WTC11 (cell line): ENCODE data around the gene ANO10. TPM values are rescaled to one million over a fixed set of nuclear protein-coding genes. Genes with fewer than 3 reads are reported as not detected.
A peak's percentile ranks its signal among the peaks of the same experiment; 100 is the strongest.
"Not testable (repeated sequence)": the region's sequence is repeated elsewhere in the genome, so short reads cannot be mapped to it uniquely, and the experiment has no call there.

Experiments
- ATAC-seq: fragments of 200-7000 bp; cut with Tn5 transposase; 2 replicates; pipeline ENCODE4 v1.10.0; 2021; ENCODE audit warnings: mild to moderate bottlenecking, moderate library complexity
- CTCF ChIA-PET: fragments of 300-600 bp; sonication (Branson Sonifier 250); formaldehyde crosslinking; loops from one replicate; lab custom pipeline; 2021; ENCODE audit warnings: antibody characterized with exemption; lab: Charles Lee
- POLR2A ChIA-PET: fragments of 350-600 bp; sonication (Branson Sonifier 250); formaldehyde crosslinking; loops from one replicate; lab custom pipeline; 2021; ENCODE audit warnings: antibody characterized with exemption; lab: Charles Lee
- DNase-seq: peaks from one replicate; pipeline ENCODE4 v3.0.0; 2021; ENCODE audit warnings: low spot score
- H3K27ac Mint-ChIP-seq: 2 replicates; pipeline ENCODE4 v1.8.0; 2021; ENCODE audit warnings: mixed read lengths
- H3K27me3 Mint-ChIP-seq: 2 replicates; pipeline ENCODE4 v1.8.0; 2021; ENCODE audit warnings: low read depth, mild to moderate bottlenecking, moderate library complexity, mixed read lengths
- H3K36me3 Mint-ChIP-seq: 2 replicates; pipeline ENCODE4 v1.8.0; 2021; ENCODE audit warnings: mixed read lengths
- H3K4me1 Mint-ChIP-seq: 2 replicates; pipeline ENCODE4 v1.8.0; 2022; ENCODE audit warnings: mixed read lengths
- H3K4me3 Mint-ChIP-seq: 2 replicates; pipeline ENCODE4 v1.8.0; 2021; ENCODE audit warnings: mild to moderate bottlenecking, moderate library complexity, mixed read lengths
- H3K9me3 Mint-ChIP-seq: 2 replicates; pipeline ENCODE4 v1.8.0; 2021; ENCODE audit warnings: mixed read lengths
- ATF1 ChIP-seq: sonication (generic); formaldehyde crosslinking; IDR thresholded peaks from 2 replicates; pipeline ENCODE4 v1.8.1; 2023; ENCODE audit warnings: mild to moderate bottlenecking, moderate library complexity, missing genetic modification reagents
- ATF3 ChIP-seq: sonication (generic); formaldehyde crosslinking; conservative IDR thresholded peaks from 2 replicates; pipeline ENCODE4 v1.8.1; 2022; ENCODE audit warnings: mild to moderate bottlenecking, missing genetic modification reagents
- CBFB ChIP-seq: sonication (generic); formaldehyde crosslinking; IDR thresholded peaks from 2 replicates; pipeline ENCODE4 v1.8.1; 2022; ENCODE audit warnings: mild to moderate bottlenecking, low read depth, missing genetic modification reagents
- CREB1 ChIP-seq: sonication (generic); formaldehyde crosslinking; IDR thresholded peaks from 2 replicates; pipeline ENCODE4 v1.8.0; 2023; ENCODE audit warnings: mild to moderate bottlenecking, missing genetic modification reagents
- CREM ChIP-seq: sonication (generic); formaldehyde crosslinking; IDR thresholded peaks from 2 replicates; pipeline ENCODE4 v1.8.1; 2022; ENCODE audit warnings: mild to moderate bottlenecking, missing genetic modification reagents, moderate library complexity
- ELF4 ChIP-seq: sonication (generic); formaldehyde crosslinking; IDR thresholded peaks from 2 replicates; pipeline ENCODE4 v1.8.1; 2022; ENCODE audit warnings: low read depth, mild to moderate bottlenecking, moderate library complexity, missing genetic modification reagents
- FOXJ3 ChIP-seq: sonication (generic); formaldehyde crosslinking; IDR thresholded peaks from 2 replicates; pipeline ENCODE4 v1.9.0; 2021; ENCODE audit warnings: missing genetic modification reagents, mild to moderate bottlenecking, borderline replicate concordance
- GRHL2 ChIP-seq: fragments of 250-450 bp; sonication (Bioruptor Pico); IDR thresholded peaks from 2 replicates; pipeline ENCODE4 v1.8.0; 2022; ENCODE audit warnings: mild to moderate bottlenecking, moderate library complexity; ENCODE audit not compliant: insufficient replicate concordance, severe bottlenecking
- JUN ChIP-seq: sonication (generic); formaldehyde crosslinking; IDR thresholded peaks from 2 replicates; pipeline ENCODE4 v1.8.0; 2023; ENCODE audit warnings: mild to moderate bottlenecking, missing genetic modification reagents
- NFE2L1 ChIP-seq: sonication (generic); formaldehyde crosslinking; IDR thresholded peaks from 2 replicates; pipeline ENCODE4 v1.8.1; 2023; ENCODE audit warnings: missing genetic modification reagents
- NR1H2 ChIP-seq: sonication (generic); formaldehyde crosslinking; IDR thresholded peaks from 2 replicates; pipeline ENCODE4 v1.9.0; 2021; ENCODE audit warnings: mild to moderate bottlenecking, moderate library complexity, missing genetic modification reagents
- OVOL2 ChIP-seq: fragments of 250-450 bp; sonication (Bioruptor Pico); IDR thresholded peaks from 2 replicates; pipeline ENCODE4 v1.9.0; 2021; ENCODE audit warnings: mild to moderate bottlenecking, borderline replicate concordance
- RORB ChIP-seq: fragments of 250-450 bp; sonication (Bioruptor Pico); IDR thresholded peaks from 2 replicates; pipeline ENCODE4 v1.9.0; 2021; ENCODE audit warnings: mild to moderate bottlenecking
- SMAD3 ChIP-seq: sonication (generic); formaldehyde crosslinking; IDR thresholded peaks from 2 replicates; pipeline ENCODE4 v1.8.0; 2022; ENCODE audit warnings: missing genetic modification reagents, mild to moderate bottlenecking, borderline replicate concordance
- TEAD4 ChIP-seq: sonication (generic); formaldehyde crosslinking; IDR thresholded peaks from 2 replicates; pipeline ENCODE4 v1.8.0; 2022; ENCODE audit warnings: mild to moderate bottlenecking, missing genetic modification reagents
- USF2 ChIP-seq: sonication (generic); formaldehyde crosslinking; IDR thresholded peaks from 2 replicates; pipeline ENCODE4 v1.8.1; 2023; ENCODE audit warnings: mild to moderate bottlenecking, missing genetic modification reagents, moderate library complexity
- ZBTB43 ChIP-seq: sonication (generic); formaldehyde crosslinking; IDR thresholded peaks from 2 replicates; pipeline ENCODE4 v1.8.1; 2023; ENCODE audit warnings: mild to moderate bottlenecking, missing genetic modification reagents
- ZNF423 ChIP-seq: fragments of 250-450 bp; sonication (Bioruptor Pico); IDR thresholded peaks from 2 replicates; pipeline ENCODE4 v2.1.2; 2022; ENCODE audit warnings: mild to moderate bottlenecking, moderate library complexity
- total RNA-seq: library from RNA; stranded (reverse); gene quantifications from 3 replicates; pipeline ENCODE4 v1.2.3, GENCODE V29; 2021

The ANO10 gene
- total RNA-seq, 1 experiment from 2014 or later, result 35.1 TPM

GRCh38 chr3:43497422-43497821 is 124.4 kb downstream of the ANO10 start (continued):
- TF ChIP-seq ATF1 (CRISPR knock-in tag) (no peak), GRHL2 (CRISPR knock-in tag) (no peak)

GRCh38 chr3:43496740-43497375 is 125.0 kb downstream of the ANO10 start:
- H3K9me3 Mint-ChIP-seq, result no peaks in the 10 kb centered on the region
- H3K27me3 Mint-ChIP-seq, result no peaks in the 10 kb centered on the region
- no peak overlapping the region for H3K4me3 Mint-ChIP-seq
- ChIA-PET CTCF (no interaction called here), POLR2A (no interaction called here)
- ATAC-seq (no peak), DNase-seq (no peak)
- H3K27ac Mint-ChIP-seq, result no peak overlapping the region
- TF ChIP-seq FOXJ3, result no peak
- no peak for TF ChIP-seq CBFB (CRISPR knock-in tag)
- peaks cover 24% of the 10 kb centered on the region for H3K4me1 Mint-ChIP-seq
- H3K36me3 Mint-ChIP-seq, result peaks cover 3% of the 10 kb centered on the region; the same call in 1 of the 2 replicates

- ATAC-seq, POLR2A ChIA-PET, DNase-seq, CTCF ChIA-PET, H3K27ac Mint-ChIP-seq, H3K4me3 Mint-ChIP-seq, H3K36me3 Mint-ChIP-seq, H3K9me3 Mint-ChIP-seq, H3K27me3 Mint-ChIP-seq: not testable (repeated sequence)
- peaks cover 22% of the 10 kb centered on the region for H3K4me1 Mint-ChIP-seq
Measured at GRCh38 chr3:43492932-43493331, 128.9 kb downstream of the ANO10 start.

GRCh38 chr3:43491807-43492206 is 130.0 kb downstream of the ANO10 start:
- H3K4me3 Mint-ChIP-seq, CTCF ChIA-PET, ATAC-seq, POLR2A ChIA-PET, H3K27ac Mint-ChIP-seq, H3K9me3 Mint-ChIP-seq, H3K27me3 Mint-ChIP-seq, DNase-seq, H3K36me3 Mint-ChIP-seq: not testable (repeated sequence)
- H3K4me1 Mint-ChIP-seq, result peaks cover 15% of the 10 kb centered on the region

- H3K27ac Mint-ChIP-seq, result 0 out of 2 replicates have a peak overlapping the region, but pooled peaks have one; percentile 51
- DNase-seq (no peak), ATAC-seq (0 out of 2 replicates have a peak, but pooled peaks have one; percentile 20)
- no peaks in the 10 kb centered on the region for H3K27me3 Mint-ChIP-seq
- CTCF ChIA-PET, result no interaction called here
- POLR2A ChIA-PET, result no interaction called here
- H3K4me3 Mint-ChIP-seq, result no peak overlapping the region
- peaks cover 17% of the 10 kb centered on the region for H3K4me1 Mint-ChIP-seq
- peaks cover 11% of the 10 kb centered on the region for H3K9me3 Mint-ChIP-seq
- H3K36me3 Mint-ChIP-seq, result peaks cover 11% of the 10 kb centered on the region
- TF ChIP-seq USF2 (CRISPR knock-in tag) (peak; percentile 66), NR1H2 (CRISPR knock-in tag) (no peak), CREM (no peak)
Measured at GRCh38 chr3:43490640-43491185, 131.1 kb downstream of the ANO10 start.

- DNase-seq, result no peak
- no peak for ATAC-seq
- Mint-ChIP-seq H3K9me3 (peaks cover 17% of the 10 kb centered on the region), H3K4me3 (no peak overlapping the region), H3K4me1 (peaks cover 24% of the 10 kb centered on the region), H3K27ac (no peak overlapping the region), H3K27me3 (no peaks in the 10 kb centered on the region), H3K36me3 (peaks cover 14% of the 10 kb centered on the region)
- CTCF ChIA-PET, result interaction anchor here (0.6 kb wide), 1 partner anchor 162 kb away, joined by 3 read pairs; no protein-coding TSS in a partner anchor
- POLR2A ChIA-PET, result no interaction called here
- TF ChIP-seq ATF3 (CRISPR knock-in tag), result no peak
- no peak for TF ChIP-seq OVOL2 (CRISPR knock-in tag)
- no peak for TF ChIP-seq ELF4 (CRISPR knock-in tag)
- no peak for TF ChIP-seq ZBTB43 (CRISPR knock-in tag)
- no peak for TF ChIP-seq NFE2L1 (CRISPR knock-in tag)
- TF ChIP-seq TEAD4, result no peak
- no peak for TF ChIP-seq SMAD3 (CRISPR knock-in tag)
- TF ChIP-seq RORB (CRISPR knock-in tag), result no peak
- no peak for TF ChIP-seq JUN (CRISPR knock-in tag)
- TF ChIP-seq CREB1 (CRISPR knock-in tag), result no peak
- TF ChIP-seq USF2 (CRISPR knock-in tag), result no peak
- no peak for TF ChIP-seq ZNF423 (CRISPR knock-in tag)
Measured at GRCh38 chr3:43489930-43490329, 131.9 kb downstream of the ANO10 start.
